Stomach (tissue), 4 donors: ENCODE data around the gene SLAMF6.

Experiments used
- POLR2A ChIP-seq, 4 donors: fragments of 450-650 bp; IDR thresholded peaks; one replicate each; pipeline ENCODE4 v1.6.1; 2016; ENCODE audit warnings: antibody characterized with exemption in 4 of 4, control low read depth in 2 of 4, mild to moderate bottlenecking in 1 of 4, moderate library complexity in 1 of 4
- POLR2AphosphoS5 ChIP-seq, 3 donors: sonication (generic); formaldehyde crosslinking; IDR thresholded peaks; one replicate each; pipeline ENCODE4 v1.6.1; 2016; ENCODE audit warnings: antibody characterized with exemption in 3 of 3
- TF ChIP-seq, protein P1 (sequence below), 7 experiments: fragments of 450-650 bp in 4 of 7; fragments of 200-600 bp in 3 of 7; sonication (generic) in 3 of 7; IDR thresholded peaks; one replicate each; pipeline ENCODE4 v1.5.1; 2016 to 2019; ENCODE audit warnings: antibody characterized with exemption in 7 of 7, control low read depth in 2 of 7, mild to moderate bottlenecking in 1 of 7

DNA sequence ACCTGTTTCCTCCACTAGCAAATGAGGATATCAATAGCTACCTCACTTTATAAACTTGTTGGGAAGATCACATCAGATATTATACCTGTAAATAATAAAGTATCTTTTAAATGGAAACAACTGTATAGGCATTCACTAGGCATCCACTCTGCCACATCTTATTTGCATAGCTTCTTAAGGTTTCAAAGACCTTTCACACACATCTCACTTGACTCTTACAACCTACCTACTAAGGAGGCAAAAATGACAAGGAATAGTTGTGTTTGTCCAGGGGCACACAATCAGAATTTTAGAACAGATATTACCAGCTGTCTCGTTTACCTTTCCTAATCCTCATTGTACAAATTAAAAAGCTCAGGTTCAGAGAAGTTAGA lies 71.2 kb downstream of the SLAMF6 start:
- TF ChIP-seq, protein P1, sequence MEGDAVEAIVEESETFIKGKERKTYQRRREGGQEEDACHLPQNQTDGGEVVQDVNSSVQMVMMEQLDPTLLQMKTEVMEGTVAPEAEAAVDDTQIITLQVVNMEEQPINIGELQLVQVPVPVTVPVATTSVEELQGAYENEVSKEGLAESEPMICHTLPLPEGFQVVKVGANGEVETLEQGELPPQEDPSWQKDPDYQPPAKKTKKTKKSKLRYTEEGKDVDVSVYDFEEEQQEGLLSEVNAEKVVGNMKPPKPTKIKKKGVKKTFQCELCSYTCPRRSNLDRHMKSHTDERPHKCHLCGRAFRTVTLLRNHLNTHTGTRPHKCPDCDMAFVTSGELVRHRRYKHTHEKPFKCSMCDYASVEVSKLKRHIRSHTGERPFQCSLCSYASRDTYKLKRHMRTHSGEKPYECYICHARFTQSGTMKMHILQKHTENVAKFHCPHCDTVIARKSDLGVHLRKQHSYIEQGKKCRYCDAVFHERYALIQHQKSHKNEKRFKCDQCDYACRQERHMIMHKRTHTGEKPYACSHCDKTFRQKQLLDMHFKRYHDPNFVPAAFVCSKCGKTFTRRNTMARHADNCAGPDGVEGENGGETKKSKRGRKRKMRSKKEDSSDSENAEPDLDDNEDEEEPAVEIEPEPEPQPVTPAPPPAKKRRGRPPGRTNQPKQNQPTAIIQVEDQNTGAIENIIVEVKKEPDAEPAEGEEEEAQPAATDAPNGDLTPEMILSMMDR (IDR thresholded peaks at IDR 0.05), result no peak
- no peak for TF ChIP-seq POLR2AphosphoS5 (IDR thresholded peaks at IDR 0.05)
- no peak for TF ChIP-seq POLR2A (IDR thresholded peaks at IDR 0.05)
